GM21390 (cell line): Measurements from ENCODE around the gene PLA2G12B.
"Not testable (repeated sequence)": the region's sequence is repeated elsewhere in the genome, so short reads cannot be mapped to it uniquely, and the experiment has no call there.

Source experiments
- ATAC-seq: cut with Tn5 transposase; IDR thresholded peaks from one replicate; pipeline ENCODE4 v1.9.1; 2021; ENCODE audit not compliant: unreplicated experiment

PLA2G12B gene

DNA sequence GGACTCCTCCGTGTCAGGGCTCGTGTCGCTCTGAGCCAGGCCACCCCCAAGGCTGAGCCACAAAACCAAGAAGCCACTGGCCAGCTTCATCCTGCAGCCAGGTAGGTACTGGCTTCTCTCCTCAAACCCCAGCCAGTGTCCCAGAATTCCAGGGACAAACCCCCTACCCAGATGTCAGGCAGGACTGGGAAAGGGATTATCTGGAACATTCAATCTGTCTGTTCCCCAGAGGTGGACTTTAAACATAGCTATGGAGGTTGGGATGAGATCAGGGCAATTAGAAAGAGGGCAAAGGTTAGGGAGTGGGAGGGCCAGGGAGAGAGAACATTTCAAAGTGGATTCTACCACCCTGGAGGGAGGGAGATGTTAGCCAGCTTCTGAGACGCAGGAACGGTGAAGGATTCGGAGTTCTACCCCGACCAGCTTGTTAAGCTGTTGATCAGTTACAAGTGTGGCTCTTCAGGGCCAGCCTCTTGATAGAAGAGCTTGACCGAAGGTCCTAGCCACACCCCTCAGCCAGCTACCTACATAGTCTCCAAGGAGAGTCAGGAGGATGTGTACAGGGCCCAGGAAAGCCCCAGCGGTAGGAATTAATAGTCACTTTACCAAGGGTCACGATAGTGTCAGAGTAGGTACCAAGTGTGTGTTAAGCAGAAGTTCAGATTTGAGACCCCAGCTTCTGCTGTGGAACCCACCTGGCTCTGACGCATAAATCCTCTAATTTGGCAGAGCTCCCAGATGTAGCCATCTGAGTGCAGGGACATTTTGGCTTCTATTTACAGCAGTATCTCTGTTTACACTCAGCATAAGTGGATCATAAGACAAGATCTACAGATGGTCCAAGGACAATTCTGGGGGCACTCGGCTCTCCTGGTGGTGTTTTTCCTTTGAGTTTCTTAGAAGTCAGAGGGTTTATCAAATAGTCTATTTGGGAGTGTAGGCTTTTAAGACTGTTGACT is at the start of gene PLA2G12B:
Gene PLA2G12B, minus strand, starts transcription at position 211 of the 959 bp plus-strand sequence. Its CDS starts 121 bp downstream, at position 90.
- ATAC-seq: no peak

DNA sequence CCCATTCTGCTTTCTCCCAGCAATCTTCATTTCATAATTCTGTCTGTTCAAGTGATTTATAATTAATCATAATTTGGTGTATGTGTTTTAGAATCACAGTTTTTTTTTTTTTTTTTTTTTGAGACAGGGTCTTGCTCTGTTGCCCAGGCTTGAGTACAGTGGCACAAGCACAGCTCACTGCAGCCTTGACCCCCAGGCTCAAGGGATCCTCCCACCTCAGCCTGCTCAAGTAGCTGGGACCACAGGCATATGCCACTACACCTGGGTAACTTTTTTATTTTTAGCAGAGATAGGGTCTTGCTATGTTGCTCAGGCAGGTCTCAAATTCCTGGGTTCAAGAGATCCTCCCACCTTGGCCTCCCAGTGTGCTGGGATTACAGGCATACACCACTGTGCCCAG is 49.2 kb upstream of the PLA2G12B start:
- no peak for ATAC-seq

GRCh38 chr10:73000973-73001372 is 46.4 kb upstream of the PLA2G12B start:
- no peak for ATAC-seq

GRCh38 chr10:72997099-72997498 is 42.5 kb upstream of the PLA2G12B start:
- ATAC-seq: no peak

DNA sequence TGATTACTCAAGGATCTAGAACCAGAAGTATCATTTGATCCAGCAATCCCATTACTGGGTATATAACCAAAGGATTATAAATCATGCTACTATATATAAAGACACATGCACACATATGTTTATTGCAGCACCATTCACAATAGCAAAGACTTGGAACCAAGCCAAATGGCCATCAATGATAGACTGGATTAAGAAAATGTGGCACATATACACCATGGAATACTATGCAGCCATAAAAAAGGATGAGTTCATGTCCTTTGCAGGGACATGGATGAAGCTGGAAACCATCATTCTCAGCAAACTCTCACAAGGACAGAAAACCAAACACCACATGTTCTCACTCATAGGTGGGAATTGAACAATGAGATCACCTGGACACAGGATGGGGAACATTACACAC is 40.9 kb upstream of the PLA2G12B start:
- ATAC-seq: not testable (repeated sequence)

DNA sequence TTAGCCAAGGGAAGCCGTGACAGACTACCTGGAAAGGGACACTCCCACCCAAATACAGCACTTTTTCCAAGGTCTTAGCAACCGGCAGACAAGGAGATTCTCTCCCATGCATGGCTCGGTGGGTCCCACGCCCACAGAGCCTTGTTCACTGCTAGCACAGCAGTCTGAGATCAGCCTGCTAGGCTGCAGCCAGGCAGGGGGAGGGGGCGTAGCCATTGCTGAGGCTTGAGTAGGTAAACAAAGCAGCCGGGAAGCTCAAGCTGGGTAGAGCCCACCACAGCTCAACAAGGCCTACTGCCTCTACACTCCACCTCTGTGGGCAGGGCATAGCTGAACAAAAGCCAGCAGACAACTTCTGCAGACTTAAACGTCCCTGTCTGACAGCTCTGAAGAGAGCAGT is 35.2 kb upstream of the PLA2G12B start:
- not testable (repeated sequence) for ATAC-seq

DNA sequence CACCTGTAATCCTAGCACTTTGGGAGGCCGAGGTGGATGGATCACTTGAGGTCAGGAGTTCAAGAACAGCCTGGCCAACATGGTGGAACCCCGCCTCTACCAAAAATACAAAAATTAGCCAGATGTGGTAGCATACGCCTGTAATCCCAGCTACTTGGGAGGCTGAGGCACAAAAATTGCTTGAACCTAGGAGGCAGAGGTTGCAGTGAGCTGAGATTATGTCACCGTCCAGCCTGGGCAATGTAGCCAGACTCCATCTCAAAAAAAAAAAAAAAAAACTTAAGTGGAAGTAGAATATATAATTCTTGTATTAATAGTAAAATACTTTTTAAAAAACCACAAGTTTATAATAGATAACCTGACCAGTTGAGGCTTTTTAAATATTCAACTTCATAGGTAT is 30.0 kb upstream of the PLA2G12B start:
- ATAC-seq: not testable (repeated sequence)

- no peak for ATAC-seq
Measured at GRCh38 chr10:72981882-72982529, 27.4 kb upstream of the PLA2G12B start.

GRCh38 chr10:72981028-72981881 is 26.6 kb upstream of the PLA2G12B start:
- ATAC-seq: no peak

DNA sequence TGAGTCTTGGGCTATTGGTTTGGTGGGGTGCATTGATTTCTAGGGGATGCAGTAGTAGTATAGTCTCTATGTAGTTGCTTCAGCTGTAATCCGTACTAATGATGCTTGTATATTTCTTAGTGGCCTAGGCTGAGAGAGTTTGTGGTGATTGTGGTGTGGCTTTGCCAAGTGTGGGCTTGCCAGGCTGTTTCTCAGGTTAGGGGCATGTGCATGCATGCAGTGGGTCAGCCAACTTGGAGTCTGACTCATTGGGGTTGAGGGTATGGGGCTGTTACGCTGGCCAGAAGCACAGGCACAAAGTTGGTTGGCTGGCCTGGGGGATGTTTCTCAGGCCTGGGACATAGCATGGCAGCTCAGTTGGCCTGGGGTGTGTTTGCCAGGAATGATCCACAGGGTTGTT is 25.7 kb upstream of the PLA2G12B start:
- no peak for ATAC-seq

DNA sequence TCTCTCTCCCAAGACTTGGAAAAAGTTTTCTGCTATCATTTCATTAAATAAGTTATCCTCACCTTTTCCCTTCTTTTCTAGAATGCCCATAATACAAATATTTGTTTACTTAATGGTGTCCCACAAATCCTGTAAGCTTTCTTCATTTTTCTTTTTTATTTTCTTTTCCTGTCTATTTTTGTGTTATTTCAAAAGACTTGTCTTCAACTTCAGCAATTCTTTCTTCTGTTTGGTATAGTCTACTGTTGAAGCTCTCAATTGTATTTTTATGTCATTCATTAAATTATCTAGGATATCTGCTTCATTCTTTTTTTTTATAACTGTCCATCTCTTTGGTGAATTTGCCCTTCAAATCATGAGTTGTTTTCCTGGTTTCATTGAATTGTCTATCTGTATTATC is 25.1 kb upstream of the PLA2G12B start:
- no peak for ATAC-seq

DNA sequence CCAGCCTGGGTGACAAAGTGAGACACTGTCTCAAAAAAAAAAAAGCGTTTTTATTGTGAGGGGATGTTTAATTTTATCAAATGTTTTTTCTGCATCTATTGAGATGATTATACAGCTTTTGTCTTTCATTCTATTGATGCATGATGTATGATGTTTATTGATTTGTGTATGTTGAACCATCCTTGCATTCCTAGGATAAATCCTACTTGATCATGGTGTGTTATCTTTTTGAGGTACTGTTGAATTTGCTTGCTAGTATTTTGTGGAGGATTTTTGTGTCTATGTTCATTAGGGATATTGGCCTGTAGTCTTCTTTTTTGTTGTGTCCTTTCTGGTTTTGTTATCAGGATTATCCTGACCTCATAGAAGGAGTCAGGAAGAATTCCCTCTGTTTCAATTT is 22.3 kb upstream of the PLA2G12B start:
- ATAC-seq: no peak

- ATAC-seq: no peak
Measured at GRCh38 chr10:72956001-72956400, 1.4 kb upstream of the PLA2G12B start.

DNA sequence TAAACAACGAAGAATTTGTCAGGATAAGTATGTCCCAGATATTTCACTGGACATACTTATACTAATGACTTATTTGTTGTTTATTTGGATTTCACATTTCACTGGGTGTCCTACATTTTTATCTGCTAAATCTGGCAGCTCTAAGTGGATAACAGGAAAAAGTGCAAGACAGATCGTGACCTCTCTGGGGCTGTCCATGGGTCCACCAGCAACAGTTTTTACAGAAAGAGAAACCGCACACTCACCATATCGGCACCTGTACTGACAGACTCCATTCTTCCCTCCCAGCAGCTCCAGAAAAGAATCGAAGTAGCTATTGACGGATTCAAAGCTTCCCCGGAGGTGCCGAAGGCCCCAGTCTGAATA is 393 bp downstream of the PLA2G12B start:
- no peak for ATAC-seq

GRCh38 chr10:72953687-72954086 is 919 bp downstream of the PLA2G12B start:
- ATAC-seq: no peak

DNA sequence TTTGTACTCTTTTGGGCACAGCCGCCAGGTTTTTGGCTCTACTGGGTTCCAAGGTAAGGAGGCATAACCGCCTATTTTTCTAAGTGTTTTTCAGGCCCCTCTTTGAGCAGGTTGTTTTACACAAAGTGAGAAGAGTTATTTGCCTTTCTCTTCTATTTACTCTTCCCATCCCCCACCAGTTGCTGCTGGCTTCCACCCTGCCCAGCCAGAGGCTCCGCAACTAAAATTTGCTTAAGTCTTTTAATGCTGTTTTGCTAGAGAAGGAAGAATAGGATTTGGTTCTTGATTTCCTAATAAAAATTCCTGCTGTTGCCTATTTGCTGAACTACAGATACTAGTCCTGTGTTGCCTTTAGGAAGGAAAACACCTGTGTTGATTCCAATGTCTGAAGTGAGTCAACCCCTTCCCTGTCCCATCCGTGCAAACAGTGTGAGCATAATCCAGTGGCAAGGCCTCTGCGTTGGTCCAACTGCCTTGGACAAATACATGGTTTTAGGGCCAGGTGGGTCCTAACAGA is 1.9 kb downstream of the PLA2G12B start:
- ATAC-seq: no peak

DNA sequence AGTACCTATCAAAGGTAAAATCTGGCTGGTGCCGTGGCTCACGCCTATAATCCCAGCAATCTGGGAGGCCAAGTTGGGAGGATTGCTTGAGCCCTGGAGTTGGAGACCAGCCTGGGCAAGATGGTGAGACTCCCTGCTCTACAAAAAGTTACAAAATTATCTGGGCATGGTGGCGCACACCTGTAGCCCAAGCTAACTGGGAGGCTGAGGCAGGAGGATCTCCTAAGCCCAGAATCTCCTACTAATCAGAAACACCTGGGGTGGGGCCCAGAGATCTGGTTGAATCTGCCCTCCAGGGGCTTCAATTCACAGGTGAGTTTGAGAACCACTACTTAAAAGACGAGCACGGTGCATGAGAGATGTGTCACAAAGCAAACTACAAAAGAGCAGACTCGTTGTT is 2.4 kb downstream of the PLA2G12B start:
- no peak for ATAC-seq

DNA sequence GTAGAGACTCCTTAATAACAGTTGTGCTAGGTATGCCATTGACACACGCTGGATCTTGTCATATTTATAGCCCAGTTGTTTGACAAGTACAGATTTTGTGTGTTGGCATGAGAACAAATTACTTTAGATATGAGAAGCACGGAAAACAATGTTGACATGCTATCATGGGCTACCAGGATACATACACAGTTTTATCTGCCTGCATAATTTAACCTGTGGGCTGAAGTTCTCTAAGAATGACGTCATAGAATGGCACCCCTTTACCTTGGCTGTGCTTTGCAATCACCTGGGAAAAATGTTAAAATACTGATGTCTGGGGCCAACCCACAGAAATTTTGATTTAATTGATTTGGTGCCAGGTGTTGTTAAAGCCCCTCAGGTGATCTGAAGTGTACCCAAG is 2.8 kb downstream of the PLA2G12B start:
- no peak for ATAC-seq

DNA sequence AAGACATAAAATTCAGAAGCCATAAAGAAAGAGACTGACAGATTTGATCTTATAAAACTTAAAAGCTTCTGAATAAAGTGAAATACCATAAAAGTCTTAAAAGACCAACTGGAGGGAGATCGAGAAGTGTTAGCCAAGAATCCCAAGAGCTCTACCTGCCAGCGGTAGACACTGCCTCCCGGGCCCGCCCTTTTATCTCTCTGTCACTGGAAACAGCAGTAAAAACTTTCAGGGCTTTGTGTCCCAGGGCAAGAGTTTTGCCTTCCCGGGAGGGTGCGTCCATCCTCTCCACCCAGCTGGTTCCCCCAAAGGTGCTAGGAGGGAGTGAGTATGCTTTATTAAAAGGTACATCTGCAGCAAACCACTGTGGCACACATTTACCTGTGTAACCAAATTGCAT is 5.8 kb downstream of the PLA2G12B start:
- no peak for ATAC-seq

DNA sequence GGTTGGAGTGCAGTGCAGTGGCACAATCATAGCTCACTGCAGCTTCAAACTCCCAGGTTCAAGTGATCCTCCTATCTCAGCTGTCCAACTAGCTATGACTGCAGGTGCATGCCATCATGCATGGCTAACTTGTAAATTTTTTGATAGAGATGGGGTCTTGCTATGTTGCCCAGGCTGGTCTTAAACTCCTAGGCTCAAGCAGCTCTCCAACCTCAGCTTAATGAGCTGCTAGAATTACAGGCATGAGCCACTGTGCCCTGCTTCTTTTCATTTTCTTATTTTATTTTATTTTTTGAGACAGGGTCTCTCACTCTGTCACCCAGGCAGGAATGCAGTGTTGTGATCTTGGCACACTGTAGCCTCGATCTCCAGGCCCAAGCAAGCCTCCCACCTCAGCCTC is 7.6 kb downstream of the PLA2G12B start:
- ATAC-seq: no peak
